ENCODE results near the gene SNRNP25. TPM values are rescaled to one million over a fixed set of nuclear protein-coding genes. Genes with fewer than 3 reads are reported as not detected.
A peak's percentile ranks its signal among the peaks of the same experiment; 100 is the strongest.
"Not testable (repeated sequence)": the region's sequence is repeated elsewhere in the genome, so short reads cannot be mapped to it uniquely, and the experiment has no call there.

SNRNP25 gene
- total RNA-seq (10 to 100 TPM; 12.8 to 27.8 (median 23.7) TPM), polyA plus RNA-seq (10 to 100 TPM; 26.9 to 35.7 TPM)
- long read RNA-seq, donor 1, transcript SNRNP25-201 (5 exons, 1,905 nt): major isoform, 22 of 26 reads
- long read RNA-seq, donor 1, partial matches to known transcripts: 0 of 26 reads
- long read RNA-seq, donor 1, other reads (novel, unspliced or antisense): 1 of 26 reads
- long read RNA-seq, donor 2, transcript SNRNP25-201 (5 exons, 1,905 nt): major isoform, 29 of 88 reads
- long read RNA-seq, donor 2, partial matches to known transcripts: 59 of 88 reads
- long read RNA-seq, donor 2, other reads (novel, unspliced or antisense): 0 of 88 reads
- long read RNA-seq, donor 3, transcript SNRNP25-201 (5 exons, 1,905 nt): major isoform, 21 of 24 reads
- long read RNA-seq, donor 3, partial matches to known transcripts: 1 of 24 reads
- long read RNA-seq, donor 3, other reads (novel, unspliced or antisense): 1 of 24 reads

DNA sequence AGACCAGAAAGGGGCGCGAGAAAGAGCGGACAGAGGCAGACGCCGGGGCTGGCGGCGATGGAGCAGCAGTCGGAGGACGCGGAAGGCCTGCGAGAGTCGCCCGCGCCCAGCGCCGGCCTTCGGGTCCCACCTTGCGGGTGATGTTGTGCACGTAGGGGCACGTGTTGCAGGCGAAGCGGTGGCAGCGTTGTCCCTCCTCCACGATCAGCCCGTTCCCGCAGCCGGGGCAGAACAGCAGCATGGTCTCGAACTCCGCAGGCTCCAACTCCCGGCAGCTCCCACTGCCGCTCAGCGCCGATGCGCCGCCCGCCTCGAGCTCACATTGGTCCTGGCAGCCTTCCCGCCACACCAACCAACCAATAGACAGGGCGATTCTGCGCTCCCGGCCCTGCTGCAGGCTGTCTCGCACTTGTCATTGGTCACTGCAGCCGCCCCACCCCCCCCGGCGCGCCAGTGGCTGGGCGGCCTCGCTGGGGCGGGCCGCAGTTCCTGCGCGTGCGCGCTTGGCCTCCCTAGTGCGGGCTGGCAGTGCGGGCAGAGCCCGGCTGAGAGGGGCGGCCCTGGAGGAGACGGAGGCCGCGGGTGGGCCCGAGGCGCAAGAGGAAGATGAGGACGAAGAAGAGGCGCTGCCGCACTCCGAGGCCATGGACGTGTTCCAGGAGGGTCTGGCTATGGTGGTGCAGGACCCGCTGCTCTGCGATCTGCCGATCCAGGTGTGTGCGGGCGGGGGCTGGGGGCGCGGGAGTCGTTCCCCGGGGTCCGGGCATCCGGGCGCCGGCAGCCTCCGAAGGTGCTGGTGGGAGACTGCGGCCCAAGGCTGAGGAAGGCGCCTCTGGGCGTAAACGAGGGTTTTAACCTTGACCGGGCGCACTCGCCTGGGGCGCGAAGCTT is at the start of gene SNRNP25, which contains the start of gene POLR3K:
Gene SNRNP25, plus strand, starts transcription at position 483 of the 891 bp plus-strand sequence. Its CDS starts 189 bp downstream, at position 672.
Gene POLR3K, minus strand, starts transcription at position 263 of the 891 bp plus-strand sequence. Its CDS starts 22 bp downstream, at position 241.
- no peaks in the 10 kb centered on the region for H3K9me3 ChIP-seq
- H3K4me1 ChIP-seq (ENCODE audit: insufficient read depth): peaks cover 2% of the 10 kb centered on the region
- WGBS, 3 donors: 0 to 1% (median 0%) methylated on average over 71 to 91 of the region's 91 CpGs
- intact Hi-C loops (cut with DNase I): no loop called here
- H3K36me3 ChIP-seq: no peaks in the 10 kb centered on the region
- H3K27ac ChIP-seq: peak within 1 kb of the TSS in 1 of 2 donors; percentile 57
- H3K4me3 ChIP-seq: peak within 1 kb of the TSS; percentile 91
- no peaks in the 10 kb centered on the region for H3K27me3 ChIP-seq
- TF ChIP-seq POLR2A (IDR thresholded peaks at IDR 0.05) (peak; percentile 60), EP300 (IDR thresholded peaks at IDR 0.05) (no peak)
- TF ChIP-seq, protein P1, sequence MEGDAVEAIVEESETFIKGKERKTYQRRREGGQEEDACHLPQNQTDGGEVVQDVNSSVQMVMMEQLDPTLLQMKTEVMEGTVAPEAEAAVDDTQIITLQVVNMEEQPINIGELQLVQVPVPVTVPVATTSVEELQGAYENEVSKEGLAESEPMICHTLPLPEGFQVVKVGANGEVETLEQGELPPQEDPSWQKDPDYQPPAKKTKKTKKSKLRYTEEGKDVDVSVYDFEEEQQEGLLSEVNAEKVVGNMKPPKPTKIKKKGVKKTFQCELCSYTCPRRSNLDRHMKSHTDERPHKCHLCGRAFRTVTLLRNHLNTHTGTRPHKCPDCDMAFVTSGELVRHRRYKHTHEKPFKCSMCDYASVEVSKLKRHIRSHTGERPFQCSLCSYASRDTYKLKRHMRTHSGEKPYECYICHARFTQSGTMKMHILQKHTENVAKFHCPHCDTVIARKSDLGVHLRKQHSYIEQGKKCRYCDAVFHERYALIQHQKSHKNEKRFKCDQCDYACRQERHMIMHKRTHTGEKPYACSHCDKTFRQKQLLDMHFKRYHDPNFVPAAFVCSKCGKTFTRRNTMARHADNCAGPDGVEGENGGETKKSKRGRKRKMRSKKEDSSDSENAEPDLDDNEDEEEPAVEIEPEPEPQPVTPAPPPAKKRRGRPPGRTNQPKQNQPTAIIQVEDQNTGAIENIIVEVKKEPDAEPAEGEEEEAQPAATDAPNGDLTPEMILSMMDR (IDR thresholded peaks at IDR 0.05): no peak
- peak; percentile 98 to 100 (median 99) for DNase-seq

DNA sequence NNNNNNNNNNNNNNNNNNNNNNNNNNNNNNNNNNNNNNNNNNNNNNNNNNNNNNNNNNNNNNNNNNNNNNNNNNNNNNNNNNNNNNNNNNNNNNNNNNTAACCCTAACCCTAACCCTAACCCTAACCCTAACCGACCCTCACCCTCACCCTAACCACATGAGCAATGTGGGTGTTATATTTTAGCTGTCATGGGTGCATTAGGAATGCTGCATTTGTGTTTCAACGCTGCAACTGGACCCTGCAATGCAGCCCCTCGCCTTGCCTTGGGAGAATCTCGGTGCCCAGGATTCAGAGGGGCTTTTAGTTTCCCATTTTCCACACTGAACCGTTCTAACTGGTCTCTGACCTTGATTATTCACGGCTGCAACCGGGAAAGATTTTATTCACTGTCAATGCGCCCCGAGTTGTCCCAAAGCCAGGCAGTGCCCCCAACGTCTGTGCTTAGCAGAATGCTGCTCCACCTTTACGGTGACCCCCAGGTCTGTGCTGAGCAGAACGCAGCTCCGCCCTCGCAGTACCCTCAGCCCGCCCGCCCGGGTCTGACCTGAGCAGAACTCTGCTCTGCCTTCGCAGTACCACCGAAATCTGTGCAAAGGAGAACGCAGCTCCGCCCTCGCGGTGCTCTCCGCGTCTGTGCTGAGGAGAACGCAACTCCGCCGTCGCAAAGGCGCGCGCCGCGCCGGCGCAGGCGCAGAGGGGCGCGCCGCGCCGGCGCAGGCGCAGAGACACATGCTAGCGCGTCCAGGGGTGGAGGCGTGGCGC is 43.5 kb upstream of the SNRNP25 start:
- H3K36me3 ChIP-seq: no peaks in the 10 kb centered on the region
- no peaks in the 10 kb centered on the region for H3K9me3 ChIP-seq
- TF ChIP-seq EP300 (IDR thresholded peaks at IDR 0.05) (no peak), POLR2A (IDR thresholded peaks at IDR 0.05) (no peak)
- TF ChIP-seq, protein P1 (IDR thresholded peaks at IDR 0.05): no peak
- no peaks in the 10 kb centered on the region for H3K4me1 ChIP-seq (ENCODE audit: insufficient read depth)
- no peaks in the 10 kb centered on the region for H3K27me3 ChIP-seq
- 64 to 75% (median 73%) methylated on average over 47 to 48 of the region's 48 CpGs for WGBS, 3 donors
- intact Hi-C loops (cut with DNase I): no loop called here
- peak in 3 of 5 donors; percentile 44 to 60 (median 56) for DNase-seq
- no peak overlapping the region for H3K27ac ChIP-seq
- H3K4me3 ChIP-seq: no peak overlapping the region

DNA sequence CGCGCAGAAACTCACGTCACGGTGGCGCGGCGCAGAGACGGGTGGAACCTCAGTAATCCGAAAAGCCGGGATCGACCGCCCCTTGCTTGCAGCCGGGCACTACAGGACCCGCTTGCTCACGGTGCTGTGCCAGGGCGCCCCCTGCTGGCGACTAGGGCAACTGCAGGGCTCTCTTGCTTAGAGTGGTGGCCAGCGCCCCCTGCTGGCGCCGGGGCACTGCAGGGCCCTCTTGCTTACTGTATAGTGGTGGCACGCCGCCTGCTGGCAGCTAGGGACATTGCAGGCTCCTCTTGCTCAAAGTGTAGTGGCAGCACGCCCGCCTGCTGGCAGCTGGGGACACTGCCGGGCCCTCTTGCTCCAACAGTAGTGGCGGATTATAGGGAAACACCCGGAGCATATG is 42.9 kb upstream of the SNRNP25 start:
- H3K4me1 ChIP-seq (ENCODE audit: insufficient read depth); H3K27ac ChIP-seq; intact Hi-C loops (cut with DNase I); H3K27me3 ChIP-seq; H3K4me3 ChIP-seq; H3K36me3 ChIP-seq; H3K9me3 ChIP-seq: not testable (repeated sequence)
- DNase-seq: peak; percentile 87 to 97 (median 95)
- WGBS, 3 donors: 26 to 27% (median 26%) methylated on average over 10 of the region's 27 CpGs

DNA sequence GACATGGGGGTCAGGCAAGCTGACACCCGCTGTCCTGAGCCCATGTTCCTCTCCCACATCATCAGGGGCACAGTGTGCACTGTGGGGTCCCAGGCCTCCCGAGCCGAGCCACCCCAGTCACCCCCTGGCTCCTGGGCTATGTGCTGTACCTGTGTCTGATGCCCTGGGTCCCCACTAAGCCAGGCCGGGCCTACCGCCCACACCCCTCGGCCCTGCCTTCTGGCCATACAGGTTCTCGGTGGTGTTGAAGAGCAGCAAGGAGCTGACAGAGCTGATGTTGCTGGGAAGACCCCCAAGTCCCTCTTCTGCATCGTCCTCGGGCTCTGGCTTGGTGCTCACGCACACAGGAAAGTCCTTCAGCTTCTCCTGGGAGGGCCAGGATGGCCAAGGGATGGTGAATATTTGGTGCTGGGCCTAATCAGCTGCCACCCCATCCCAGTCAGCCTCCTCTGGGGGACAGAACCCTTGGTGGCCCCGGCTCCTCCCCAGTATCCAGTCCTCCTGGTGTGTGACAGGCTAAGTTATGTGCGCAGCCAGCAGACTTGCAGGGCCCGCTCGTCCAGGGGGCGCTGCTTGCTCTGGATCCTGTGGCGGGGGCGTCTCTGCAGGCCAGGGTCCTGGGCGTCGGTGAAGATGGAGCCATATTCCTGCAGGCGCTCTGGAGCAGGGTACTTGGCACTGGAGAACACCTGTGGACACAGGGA is 36.4 kb upstream of the SNRNP25 start:
- H3K9me3 ChIP-seq; H3K4me1 ChIP-seq (ENCODE audit: insufficient read depth); H3K27me3 ChIP-seq; H3K36me3 ChIP-seq; H3K27ac ChIP-seq; H3K4me3 ChIP-seq; DNase-seq; intact Hi-C loops (cut with DNase I): not testable (repeated sequence)
- 91 to 96% (median 92%) methylated on average over 16 to 19 of the region's 20 CpGs for WGBS, 3 donors

DNA sequence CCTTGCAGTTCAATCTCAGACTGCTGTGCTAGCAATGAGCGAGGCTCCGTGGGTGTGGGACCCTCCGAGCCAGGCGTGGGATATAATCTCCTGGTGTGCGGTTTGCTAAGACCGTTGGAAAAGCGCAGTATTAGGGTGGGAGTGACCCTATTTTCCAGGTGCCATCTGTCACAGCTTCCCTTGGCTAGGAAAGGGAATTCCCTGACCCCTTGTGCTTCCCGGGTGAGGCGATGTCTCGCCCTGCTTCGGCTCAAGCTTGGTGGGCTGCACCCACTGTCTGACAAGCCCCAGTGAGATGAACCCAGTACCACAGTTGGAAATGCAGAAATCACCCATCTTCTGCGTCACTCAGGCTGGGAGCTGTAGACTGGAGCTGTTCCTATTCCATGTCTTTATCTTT is 32.7 kb upstream of the SNRNP25 start:
- DNase-seq; H3K27me3 ChIP-seq; H3K36me3 ChIP-seq; H3K4me1 ChIP-seq (ENCODE audit: insufficient read depth); intact Hi-C loops (cut with DNase I); H3K27ac ChIP-seq; H3K4me3 ChIP-seq; H3K9me3 ChIP-seq: not testable (repeated sequence)
- WGBS, 3 donors: 70 to 85% (median 76%) methylated on average over 12 of the region's 12 CpGs

DNA sequence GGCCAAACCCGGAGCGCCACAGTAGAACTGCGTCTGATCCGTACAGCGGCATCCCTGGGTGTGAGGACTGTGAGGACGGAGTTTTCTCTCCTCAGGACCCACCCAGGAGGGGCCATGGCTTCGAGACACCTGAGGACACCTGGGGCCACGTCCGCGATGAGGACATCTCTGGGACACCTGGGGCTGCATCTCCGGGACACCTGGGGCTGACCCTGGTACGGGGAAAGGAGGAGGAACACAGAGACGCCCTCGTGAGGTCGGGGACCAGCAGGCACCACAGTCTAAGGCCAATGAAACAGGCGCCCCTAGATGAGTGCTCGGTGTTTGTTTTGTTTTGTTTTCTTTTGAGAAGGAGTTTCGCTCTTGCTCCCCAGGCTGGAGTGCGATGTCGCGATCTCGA is 29.5 kb upstream of the SNRNP25 start:
- DNase-seq; H3K4me3 ChIP-seq; H3K27me3 ChIP-seq; H3K27ac ChIP-seq; intact Hi-C loops (cut with DNase I); H3K4me1 ChIP-seq (ENCODE audit: insufficient read depth); H3K9me3 ChIP-seq; H3K36me3 ChIP-seq: not testable (repeated sequence)
- WGBS, 3 donors: 93 to 95% (median 93%) methylated on average over 11 to 19 of the region's 22 CpGs

DNA sequence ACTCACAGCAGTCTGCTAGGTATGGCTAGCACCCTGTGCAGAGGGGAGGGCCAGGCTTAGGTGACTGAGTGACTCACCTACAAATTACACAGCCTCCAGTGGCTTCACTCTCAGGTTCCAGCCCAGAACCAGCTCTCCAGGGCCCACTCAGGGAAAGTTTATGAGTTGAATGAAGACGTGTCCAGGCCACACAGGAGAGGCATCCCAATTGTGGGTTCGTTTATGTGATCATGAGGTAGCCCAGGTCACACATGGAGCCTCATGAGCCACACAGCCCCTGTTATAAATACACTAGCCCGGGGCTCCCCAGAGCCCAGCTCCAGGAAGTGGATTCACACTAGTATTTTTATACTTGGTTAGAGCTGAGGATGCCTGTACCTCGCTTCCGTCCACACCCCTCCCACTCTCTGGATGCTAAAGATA is 27.7 kb upstream of the SNRNP25 start:
- H3K36me3 ChIP-seq; intact Hi-C loops (cut with DNase I); DNase-seq; H3K27me3 ChIP-seq; H3K4me3 ChIP-seq; H3K27ac ChIP-seq; H3K9me3 ChIP-seq; H3K4me1 ChIP-seq (ENCODE audit: insufficient read depth): not testable (repeated sequence)
- WGBS, 3 donors: 61 to 100% (median 83%) methylated on average over 1 to 2 of the region's 5 CpGs

DNA sequence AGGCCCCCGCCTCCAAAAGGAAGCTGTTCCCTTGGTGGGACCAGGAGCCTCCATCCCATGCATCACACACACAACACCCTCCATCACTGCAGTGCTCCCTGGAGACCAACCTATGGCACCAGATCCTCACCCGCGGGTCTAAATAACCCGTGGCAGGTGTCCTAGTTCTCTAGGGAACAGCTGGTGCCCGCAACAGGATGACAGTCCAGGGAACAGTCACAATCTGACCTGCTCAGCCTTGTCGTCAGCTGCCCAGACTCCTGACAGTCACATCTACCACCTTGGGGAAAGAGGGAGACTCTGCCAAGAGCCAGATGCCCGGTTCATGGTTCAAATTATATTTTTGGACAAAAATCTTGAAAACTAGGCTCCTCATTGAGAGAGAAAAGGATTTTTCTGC is 23.0 kb upstream of the SNRNP25 start:
- H3K36me3 ChIP-seq; H3K4me3 ChIP-seq; H3K9me3 ChIP-seq; DNase-seq; H3K27ac ChIP-seq; intact Hi-C loops (cut with DNase I); H3K27me3 ChIP-seq; H3K4me1 ChIP-seq (ENCODE audit: insufficient read depth): not testable (repeated sequence)
- WGBS, 3 donors: 65 to 71% (median 67%) methylated on average over 1 to 5 of the region's 7 CpGs
